H1 (cell line): ENCODE data around the gene BRD1. TPM values are rescaled to one million over a fixed set of nuclear protein-coding genes. Genes with fewer than 3 reads are reported as not detected.

Source experiments
- CTCF ChIA-PET: fragments of 300-600 bp; sonication (Branson Sonifier 250); formaldehyde crosslinking; loops from one replicate; lab custom pipeline; 2021; ENCODE audit not compliant: partially characterized antibody; lab: Charles Lee
- POLR2A ChIA-PET: fragments of 300-600 bp; sonication (Branson Sonifier 250); formaldehyde crosslinking; loops from one replicate; lab custom pipeline; 2021; ENCODE audit warnings: inconsistent platforms; ENCODE audit not compliant: partially characterized antibody; lab: Charles Lee
- DNase-seq, 2 experiments: peaks; one replicate each; pipeline versions ENCODE4 v3.0.0 to v3.0.0-alpha.2; 2010 to 2022; ENCODE audit warnings: low spot score in 2 of 2, low read depth in 1 of 2, mixed read lengths in 1 of 2
- FAIRE-seq: peaks from 2 replicates; lab custom pipeline; 2011; peaks lifted over from hg19 to GRCh38; lab: Jason Lieb, UNC
- H2AFZ ChIP-seq: 2 replicates; pipeline ENCODE4 v1.8.1; 2012; ENCODE audit warnings: low read length, inconsistent platforms
- H2AK5ac ChIP-seq: 2 replicates; pipeline ENCODE4 v1.6.1; 2013; ENCODE audit warnings: low read depth, low read length
- H2BK120ac ChIP-seq: replicated peaks from 2 replicates; pipeline ENCODE3; 2013; ENCODE audit warnings: low read depth, low read length, inconsistent platforms
- H2BK12ac ChIP-seq: 2 replicates; pipeline ENCODE4 v1.6.1; 2013; ENCODE audit warnings: low read depth, low read length
- H2BK15ac ChIP-seq: 2 replicates; pipeline ENCODE4 v1.6.1; 2013; ENCODE audit warnings: low read length
- H2BK20ac ChIP-seq: 2 replicates; pipeline ENCODE4 v1.6.1; 2013; ENCODE audit warnings: low read length
- H2BK5ac ChIP-seq: 2 replicates; pipeline ENCODE4 v1.6.1; 2013; ENCODE audit warnings: low read depth, low read length
- H3K14ac ChIP-seq: 2 replicates; pipeline ENCODE4 v1.6.1; 2013; ENCODE audit warnings: inconsistent platforms; ENCODE audit not compliant: insufficient read length
- H3K18ac ChIP-seq: 2 replicates; pipeline ENCODE4 v1.6.1; 2013; ENCODE audit warnings: low read length; ENCODE audit errors: extremely low read depth
- H3K23ac ChIP-seq: 2 replicates; pipeline ENCODE4 v1.6.1; 2013; ENCODE audit warnings: inconsistent platforms; ENCODE audit not compliant: insufficient read length
- H3K23me2 ChIP-seq: 2 replicates; pipeline ENCODE4 v1.6.1; 2013; ENCODE audit warnings: low read depth, low read length
- H3K27ac ChIP-seq: 2 replicates; pipeline ENCODE4 v1.6.1; 2011; ENCODE audit warnings: low read depth, low read length, inconsistent platforms
- H3K27me3 ChIP-seq, 4 experiments: replicated peaks in 1 of 4; 1 replicate in 1 of 4; 2 replicates in 3 of 4; pipeline versions ENCODE4 v1.6.1 to v1.8.1; 2011 to 2013; ENCODE audit warnings: low read length in 3 of 4, mild to moderate bottlenecking in 3 of 4, inconsistent platforms in 2 of 4, mixed read lengths in 2 of 4, moderate library complexity in 1 of 4; ENCODE audit not compliant: control insufficient read depth in 3 of 4, insufficient read depth in 3 of 4; ENCODE audit errors: extremely low read depth in 1 of 4
- H3K36me3 ChIP-seq, 4 experiments: 2 replicates each; pipeline versions ENCODE4 v1.6.1 to v1.8.1; 2011 to 2013; ENCODE audit warnings: mild to moderate bottlenecking in 4 of 4, low read length in 3 of 4, moderate library complexity in 2 of 4, control low read depth in 1 of 4, inconsistent platforms in 1 of 4; ENCODE audit not compliant: insufficient read depth in 4 of 4, control insufficient read depth in 2 of 4
- H3K4ac ChIP-seq: replicated peaks from 2 replicates; pipeline ENCODE3; 2013; ENCODE audit warnings: low read length, low read depth, mixed read lengths, inconsistent platforms; ENCODE audit not compliant: insufficient read length
- H3K4me1 ChIP-seq, 4 experiments: replicated peaks in 1 of 4; 1 replicate in 1 of 4; 2 replicates in 3 of 4; pipeline versions ENCODE4 v1.6.1 to v1.8.1; 2011 to 2013; ENCODE audit warnings: low read length in 3 of 4, inconsistent platforms in 2 of 4, mixed read lengths in 1 of 4; ENCODE audit not compliant: insufficient read depth in 4 of 4, control insufficient read depth in 3 of 4
- H3K4me2 ChIP-seq, 2 experiments: 2 replicates each; pipeline versions ENCODE4 v1.6.1 to v1.8.1; 2011 to 2013; ENCODE audit warnings: low read depth in 2 of 2, low read length in 2 of 2, control low read depth in 1 of 2, inconsistent platforms in 1 of 2, mild to moderate bottlenecking in 1 of 2; ENCODE audit not compliant: insufficient read depth in 1 of 2
- H3K4me3 ChIP-seq, 4 experiments: fragments of 200-600, 300-600 bp in 1 of 4; sonication (generic), shearing (Covaris generic), sonication (Bioruptor Twin) in 1 of 4; 2 replicates each; pipeline versions ENCODE4 v1.5.1 to v1.8.1; 2011 to 2016; ENCODE audit warnings: low read length in 4 of 4, low read depth in 3 of 4, control low read depth in 2 of 4, inconsistent platforms in 2 of 4, mild to moderate bottlenecking in 2 of 4, mixed read lengths in 1 of 4, moderate library complexity in 1 of 4; ENCODE audit not compliant: insufficient read depth in 2 of 4; ENCODE audit errors: extremely low read depth in 1 of 4
- H3K56ac ChIP-seq: replicated peaks from 2 replicates; pipeline ENCODE3; 2013; ENCODE audit warnings: low read depth, mild to moderate bottlenecking, mixed read lengths, low read length, inconsistent platforms; ENCODE audit not compliant: insufficient read length
- H3K79me1 ChIP-seq: 2 replicates; pipeline ENCODE4 v1.6.1; 2013; ENCODE audit warnings: low read depth, low read length, control low read depth
- H3K79me2 ChIP-seq, 2 experiments: 2 replicates each; pipeline versions ENCODE4 v1.6.1 to v1.8.1; 2012 to 2013; ENCODE audit warnings: low read length in 2 of 2, mild to moderate bottlenecking in 2 of 2, inconsistent platforms in 1 of 2; ENCODE audit not compliant: insufficient read depth in 2 of 2, control insufficient read depth in 1 of 2
- H3K9ac ChIP-seq, 4 experiments: replicated peaks in 1 of 4; 1 replicate in 1 of 4; 2 replicates in 3 of 4; pipeline versions ENCODE4 v1.6.1 to v1.8.1; 2011 to 2013; ENCODE audit warnings: low read depth in 3 of 4, low read length in 3 of 4, control low read depth in 2 of 4, mild to moderate bottlenecking in 2 of 4, moderate library complexity in 2 of 4, inconsistent platforms in 1 of 4; ENCODE audit errors: extremely low read depth in 1 of 4
- H3K9me3 ChIP-seq, 2 experiments: 2 replicates each; pipeline versions ENCODE4 v1.6.1 to v1.8.1; 2012 to 2013; ENCODE audit warnings: mild to moderate bottlenecking in 2 of 2, moderate library complexity in 2 of 2, control low read depth in 1 of 2, inconsistent platforms in 1 of 2, low read depth in 1 of 2, low read length in 1 of 2, mixed read lengths in 1 of 2; ENCODE audit not compliant: insufficient read depth in 2 of 2
- H4K20me1 ChIP-seq, 2 experiments: replicated peaks in 1 of 2; 2 replicates each; pipeline versions ENCODE3 to v1.8.1; 2011 to 2013; ENCODE audit warnings: inconsistent platforms in 2 of 2, low read length in 2 of 2, mild to moderate bottlenecking in 1 of 2; ENCODE audit not compliant: insufficient read depth in 2 of 2, control insufficient read depth in 1 of 2
- H4K5ac ChIP-seq: 2 replicates; pipeline ENCODE4 v1.6.1; 2013; ENCODE audit warnings: low read length, low read depth, mixed read lengths, inconsistent platforms; ENCODE audit not compliant: insufficient read length
- H4K8ac ChIP-seq: 2 replicates; pipeline ENCODE4 v1.8.0; 2013; ENCODE audit warnings: mild to moderate bottlenecking, moderate library complexity, low read length, inconsistent platforms; ENCODE audit not compliant: insufficient read depth; ENCODE audit errors: extremely low read depth
- H4K91ac ChIP-seq: replicated peaks from 2 replicates; pipeline ENCODE3; 2013; ENCODE audit warnings: low read length, mixed read lengths, inconsistent platforms; ENCODE audit not compliant: insufficient read length
- KDM5A ChIP-seq: fragments of 200-600 bp; IDR thresholded peaks from 2 replicates; pipeline ENCODE4 v1.7.1; 2012; ENCODE audit warnings: mild to moderate bottlenecking, low read length, inconsistent platforms, mixed read lengths
- POLR2AphosphoS5 ChIP-seq: IDR thresholded peaks from 2 replicates; pipeline ENCODE4 v1.6.1; 2011; ENCODE audit warnings: low read depth, low read length
- WGBS, 2 experiments: shearing (Covaris generic) in 1 of 2; methylation state at CpG; one replicate each; pipeline versions ENCODE4 v1.1.6 to v1.1.7; 2013 to 2015; ENCODE audit warnings: low lambda C conversion rate in 2 of 2, mixed read lengths in 2 of 2, inconsistent platforms in 1 of 2, low coverage in 1 of 2, missing lambda C conversion rate in 1 of 2; ENCODE audit not compliant: insufficient replicate concordance in 2 of 2, insufficient coverage in 1 of 2, insufficient read length in 1 of 2; ENCODE audit errors: extremely low coverage in 1 of 2, missing lambda C conversion rate in 1 of 2; 5-methylcytosine and 5-hydroxymethylcytosine counted together
- polyA plus RNA-seq, 7 experiments: library from polyadenylated mRNA; depleted of rRNA in 3 of 7; stranded (reverse) in 5 of 7; unstranded in 2 of 7; fragments of >200 nt in 5 of 7; fragments of 200-250 nt in 2 of 7; gene quantifications; 1 replicate in 5 of 7; 2 replicates in 1 of 7; 4 replicates in 1 of 7; pipeline versions ENCODE4 v1.2.1 to v1.2.3, GENCODE V29; 2011 to 2013; ENCODE audit warnings: missing spikeins in 2 of 7, mixed read lengths in 2 of 7
- total RNA-seq: library from RNA; stranded (reverse); fragmentation: NEBNext Ultra II Directional; extraction: Animal tissue kit (Norgen Biotek cat#: 25700); gene quantifications from 2 replicates; pipeline ENCODE4 v1.2.1, GENCODE V29; 2021

The BRD1 gene
- total and polyA plus RNA-seq, 2 of the 8 experiments (the other 6 are each of a cell fraction or from before 2014, with no cell fraction given): 6.8 to 34.0 TPM

GRCh38 chr22:49823289-49824045 is 4.2 kb downstream of the BRD1 start:
- no peak overlapping the region for H3K4me2 ChIP-seq
- no peak for FAIRE-seq
- H3K4me1 ChIP-seq: peaks cover 0 to 9% (median 7%) of the 10 kb centered on the region in 4 experiments; a peak in 5 of 7 replicates
- no peak overlapping the region for H4K8ac ChIP-seq
- no peak overlapping the region for H4K91ac ChIP-seq
- WGBS, 2 experiments: 92% methylated on average over 48 of the region's 53 CpGs; no CpG with 5 or more reads in 1 of the 2 experiments
- no peak overlapping the region for H3K14ac ChIP-seq
- no peaks in the 10 kb centered on the region for H3K27me3 ChIP-seq
- H2BK15ac ChIP-seq: no peak overlapping the region
- H2AFZ ChIP-seq: no peak overlapping the region
- H3K9me3 ChIP-seq: peaks cover 0 to 2% of the 10 kb centered on the region in 2 experiments; a peak in 1 of 4 replicates
- ChIA-PET CTCF (no interaction called here), POLR2A (interaction anchor here (1.0 to 1.5 kb wide), 2 partner anchors 14 to 29 kb away, joined by 3 read pairs; no protein-coding TSS in a partner anchor)
- no peak overlapping the region for H2BK12ac ChIP-seq
- H3K36me3 ChIP-seq: peaks cover 21 to 51% (median 30%) of the 10 kb centered on the region in 4 experiments
- H3K18ac ChIP-seq: no peak overlapping the region
- H3K9ac ChIP-seq: no peak overlapping the region
- no peak overlapping the region for H3K4ac ChIP-seq
- peaks cover 31% of the 10 kb centered on the region for H3K79me1 ChIP-seq
- no peak overlapping the region for H3K56ac ChIP-seq
- H3K23ac ChIP-seq: no peak overlapping the region
- no peak overlapping the region for H2BK20ac ChIP-seq
- H2BK5ac ChIP-seq: no peak overlapping the region
- peaks cover 26 to 83% of the 10 kb centered on the region in 2 experiments for H3K79me2 ChIP-seq
- H3K27ac ChIP-seq: no peak overlapping the region
- no peak overlapping the region for H2AK5ac ChIP-seq
- H3K23me2 ChIP-seq: peaks cover 9% of the 10 kb centered on the region; the same call in 1 of the 2 replicates
- H4K5ac ChIP-seq: no peak overlapping the region
- H3K4me3 ChIP-seq: no peak overlapping the region
- H4K20me1 ChIP-seq: peaks cover 44 to 47% of the 10 kb centered on the region in 2 experiments
- TF ChIP-seq KDM5A (no peak), POLR2AphosphoS5 (peak; percentile 8; the same call in 1 of the 2 replicates)
- H2BK120ac ChIP-seq: no peak overlapping the region
- DNase-seq: no peak
